GM12878 (cell line): ENCODE data around the gene PIAS1. TPM values are rescaled to one million over a fixed set of nuclear protein-coding genes. Genes with fewer than 3 reads are reported as not detected.

Experiments used
- ATAC-seq: fragments of 200-7000 bp; cut with Tn5 transposase; 3 replicates; pipeline ENCODE4 v1.9.1; 2020; ENCODE audit warnings: mild to moderate bottlenecking, moderate library complexity
- BruUV-seq: library from RNA; stranded (reverse); fragments of 400-500 nt; replicated peaks from 2 replicates; lab custom pipeline; 2021; lab: Mats Ljungman, UMichigan
- CTCF ChIA-PET: fragments of 300-600 bp; sonication (Branson Sonifier 250); formaldehyde crosslinking; extraction: SDS; loops from one replicate; lab custom pipeline; 2021; ENCODE audit warnings: inconsistent platforms; lab: Yijun Ruan, JAX
- POLR2A ChIA-PET: fragments of 350-600 bp; formaldehyde crosslinking; extraction: SDS; loops from one replicate; lab custom pipeline; 2021; ENCODE audit warnings: inconsistent platforms; lab: Charles Lee
- RAD21 ChIA-PET: fragments of 300-600 bp; sonication (Branson Sonifier 250); formaldehyde crosslinking; loops from one replicate; lab custom pipeline; 2023; ENCODE audit warnings: antibody characterized with exemption; ENCODE audit not compliant: unreplicated experiment; lab: Charles Lee
- SMC1A ChIA-PET: fragments of 300-600 bp; sonication (Branson Sonifier 250); formaldehyde crosslinking; loops from one replicate; lab custom pipeline; 2023; ENCODE audit not compliant: unreplicated experiment, uncharacterized antibody; lab: Charles Lee
- DNase-seq: peaks from one replicate; pipeline ENCODE4 v3.0.0-alpha.2; 2011; ENCODE audit warnings: low read depth, low spot score
- FAIRE-seq: peaks from 3 replicates; lab custom pipeline; 2011; peaks lifted over from hg19 to GRCh38; lab: Jason Lieb, UNC
- H2AFZ ChIP-seq: 2 replicates; pipeline ENCODE4 v1.6.0; 2011; ENCODE audit warnings: low read depth, low read length, control low read depth; ENCODE audit not compliant: control insufficient read depth
- H3K27ac ChIP-seq: 2 replicates; pipeline ENCODE4 v1.5.1; 2011; ENCODE audit warnings: control low read depth; ENCODE audit not compliant: control insufficient read depth, insufficient read depth
- H3K27me3 ChIP-seq, 2 experiments: replicated peaks in 1 of 2; 2 replicates each; pipeline versions ENCODE4 v1.6.0 to v1.6.1; 2011; ENCODE audit warnings: low read length in 1 of 2; ENCODE audit not compliant: control insufficient read depth in 2 of 2, insufficient read depth in 2 of 2
- H3K36me3 ChIP-seq, 2 experiments: 2 replicates each; pipeline ENCODE4 v1.5.1; 2011; ENCODE audit warnings: low read length in 1 of 2; ENCODE audit not compliant: control insufficient read depth in 2 of 2, insufficient read depth in 2 of 2
- H3K4me1 ChIP-seq: 2 replicates; pipeline ENCODE4 v1.6.1; 2011; ENCODE audit warnings: mild to moderate bottlenecking, low read length, moderate library complexity, mixed read lengths; ENCODE audit not compliant: control insufficient read depth, insufficient read depth
- H3K4me2 ChIP-seq: 2 replicates; pipeline ENCODE4 v1.6.0; 2011; ENCODE audit warnings: control low read depth; ENCODE audit not compliant: control insufficient read depth, insufficient read depth
- H3K4me3 ChIP-seq: fragments of 200-600 bp; sonication (generic); 2 replicates; pipeline ENCODE4 v1.5.1; 2016
- H3K79me2 ChIP-seq: 2 replicates; pipeline ENCODE4 v1.6.0; 2011; ENCODE audit warnings: low read length; ENCODE audit not compliant: control insufficient read depth, insufficient read depth
- H3K9ac ChIP-seq: 2 replicates; pipeline ENCODE4 v1.8.0; 2011; ENCODE audit warnings: low read length, control low read depth, mixed read lengths; ENCODE audit not compliant: control insufficient read depth, insufficient read depth
- H3K9me3 ChIP-seq: replicated peaks from 3 replicates; pipeline ENCODE4 v1.5.1; 2011; ENCODE audit warnings: mild to moderate bottlenecking, low read length; ENCODE audit not compliant: control insufficient read depth, insufficient read depth
- H4K20me1 ChIP-seq: 2 replicates; pipeline ENCODE4 v1.6.0; 2011; ENCODE audit not compliant: control insufficient read depth, insufficient read depth
- BACH1 ChIP-seq: fragments of 450-650 bp; IDR thresholded peaks from 2 replicates; pipeline ENCODE4 v1.6.1; 2017; ENCODE audit warnings: mild to moderate bottlenecking, borderline replicate concordance
- BMI1 ChIP-seq: fragments of 450-650 bp; IDR thresholded peaks from 2 replicates; pipeline ENCODE4 v1.6.1; 2016; ENCODE audit warnings: mild to moderate bottlenecking, moderate library complexity, borderline replicate concordance
- CBFB ChIP-seq: IDR thresholded peaks from 2 replicates; pipeline ENCODE4 v1.6.1; 2016; ENCODE audit warnings: antibody characterized with exemption, low read depth
- ESRRA ChIP-seq: IDR thresholded peaks from 2 replicates; pipeline ENCODE4 v1.6.1; 2012; ENCODE audit warnings: mild to moderate bottlenecking, low read length, improper control_type of control experiment
- FOS ChIP-seq: IDR thresholded peaks from 3 replicates; pipeline ENCODE4 v1.6.1; 2011; ENCODE audit warnings: borderline replicate concordance; ENCODE audit not compliant: insufficient read length; ENCODE audit errors: extremely low read depth
- JUNB ChIP-seq: IDR thresholded peaks from 2 replicates; pipeline ENCODE4 v1.6.1; 2016; ENCODE audit warnings: antibody characterized with exemption, mild to moderate bottlenecking
- KAT2A ChIP-seq: conservative IDR thresholded peaks from 2 replicates; pipeline ENCODE4 v1.6.1; 2011; ENCODE audit warnings: low read depth, low read length; ENCODE audit not compliant: control insufficient read depth
- MEF2A ChIP-seq: IDR thresholded peaks from 2 replicates; pipeline ENCODE4 v1.6.1; 2011; ENCODE audit warnings: low read depth, mild to moderate bottlenecking, low read length, moderate library complexity; ENCODE audit not compliant: insufficient read depth
- MEF2B ChIP-seq: fragments of 450-650 bp; IDR thresholded peaks from 2 replicates; pipeline ENCODE4 v1.6.1; 2018; ENCODE audit warnings: mild to moderate bottlenecking, moderate library complexity; ENCODE audit not compliant: partially characterized antibody, poor library complexity, severe bottlenecking
- MYB ChIP-seq: fragments of 150-350 bp; IDR thresholded peaks from 2 replicates; pipeline ENCODE4 v1.6.1; 2014; ENCODE audit warnings: mild to moderate bottlenecking, low read depth, low read length, borderline replicate concordance
- PAX5 ChIP-seq: IDR thresholded peaks from 2 replicates; pipeline ENCODE4 v1.6.1; 2011; ENCODE audit warnings: low read depth, low read length, borderline replicate concordance
- PAX8 ChIP-seq: fragments of 450-650 bp; IDR thresholded peaks from 2 replicates; pipeline ENCODE4 v1.6.1; 2017; ENCODE audit warnings: mild to moderate bottlenecking, moderate library complexity
- RAD51 ChIP-seq: fragments of 450-650 bp; IDR thresholded peaks from 2 replicates; pipeline ENCODE4 v1.6.1; 2016; ENCODE audit warnings: moderate library complexity, mild to moderate bottlenecking, inconsistent platforms
- RBBP5 ChIP-seq: fragments of 200-600 bp; sonication (generic); conservative IDR thresholded peaks from 2 replicates; pipeline ENCODE4 v1.6.1; 2016
- RELB ChIP-seq: fragments of 450-650 bp; IDR thresholded peaks from 2 replicates; pipeline ENCODE4 v1.6.1; 2017; ENCODE audit warnings: low read depth, mild to moderate bottlenecking, moderate library complexity
- SMAD5 ChIP-seq: IDR thresholded peaks from 2 replicates; pipeline ENCODE4 v1.6.1; 2016; ENCODE audit warnings: antibody characterized with exemption, low read depth
- WGBS: methylation state at CpG from one replicate; pipeline ENCODE4 v1.1.6; 2016; ENCODE audit warnings: low lambda C conversion rate; ENCODE audit not compliant: insufficient replicate concordance, insufficient coverage; ENCODE audit errors: missing lambda C conversion rate; 5-methylcytosine and 5-hydroxymethylcytosine counted together
- in situ Hi-C: fragments of 300-500 bp; cut with MboI; formaldehyde crosslinking; loops from 9 replicates; pipeline ENCODE4 v1.14.3; 2018; ENCODE audit warnings: mixed read lengths
- intact Hi-C: fragments of 100-400 bp; cut with micrococcal nuclease; formaldehyde crosslinking; loops from one replicate; pipeline ENCODE4 v1.14.2; 2022; ENCODE audit not compliant: unreplicated experiment
- polyA plus RNA-seq, 11 experiments: library from polyadenylated mRNA; depleted of rRNA in 4 of 11; unstranded in 6 of 11; stranded (reverse) in 5 of 11; fragments of >200 nt; fragmentation: Nextera tagmentation in 4 of 11; fragmentation: Illumina TruSeq in 1 of 11; extraction: Ambion mirVana in 4 of 11; extraction: Trizol in 1 of 11; gene quantifications; 1 replicate in 1 of 11; 2 replicates in 10 of 11; pipeline versions ENCODE4 v1.2.1 to v1.2.3, GENCODE V29; 2011 to 2016; ENCODE audit warnings: inconsistent platforms in 2 of 11, missing spikeins in 2 of 11, low read depth in 1 of 11
- total RNA-seq, 4 experiments: library from RNA; depleted of rRNA in 3 of 4; stranded (reverse); fragments of >200 nt in 3 of 4; fragmentation: Illumina TruSeq in 1 of 4; extraction: Trizol in 1 of 4; gene quantifications; 2 replicates each; pipeline versions ENCODE4 v1.2.1 to v1.2.3, GENCODE V29; 2013 to 2021
- TF ChIP-seq, protein P1 (sequence below): IDR thresholded peaks from 2 replicates; pipeline ENCODE4 v1.6.1; 2011; ENCODE audit warnings: low read depth, low read length, improper control_type of control experiment, borderline replicate concordance
- TF ChIP-seq, protein P2 (sequence below): IDR thresholded peaks from 2 replicates; pipeline ENCODE4 v1.6.1; 2012; ENCODE audit warnings: low read length, inconsistent platforms

PIAS1 gene
- total and polyA plus RNA-seq, 10 of the 15 experiments (the other 5 are each of a cell fraction or from before 2014, with no cell fraction given): 20.2 to 96.3 (median 37.0) TPM

DNA sequence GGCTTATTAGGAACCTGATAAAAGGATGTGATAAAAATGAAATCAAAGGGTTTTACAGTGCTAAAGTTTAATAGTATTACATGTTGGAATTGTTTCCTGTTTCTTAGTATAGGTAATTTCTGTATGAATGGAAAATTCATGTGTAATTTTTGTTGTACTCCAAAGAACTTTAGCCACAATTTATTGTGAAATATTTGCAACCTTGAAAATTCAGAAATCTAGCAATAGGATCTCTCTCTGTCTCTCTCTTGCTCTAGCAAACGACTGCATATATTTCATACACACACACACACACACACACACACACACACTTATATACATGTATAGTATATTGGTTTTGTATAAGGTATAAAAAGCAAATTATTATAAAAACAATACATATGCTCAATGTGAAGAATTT is 59.6 kb downstream of the PIAS1 start (continued):
- TF ChIP-seq BACH1 (no peak), RBBP5 (no peak), ESRRA (no peak), CBFB (no peak)
- TF ChIP-seq, protein P1, sequence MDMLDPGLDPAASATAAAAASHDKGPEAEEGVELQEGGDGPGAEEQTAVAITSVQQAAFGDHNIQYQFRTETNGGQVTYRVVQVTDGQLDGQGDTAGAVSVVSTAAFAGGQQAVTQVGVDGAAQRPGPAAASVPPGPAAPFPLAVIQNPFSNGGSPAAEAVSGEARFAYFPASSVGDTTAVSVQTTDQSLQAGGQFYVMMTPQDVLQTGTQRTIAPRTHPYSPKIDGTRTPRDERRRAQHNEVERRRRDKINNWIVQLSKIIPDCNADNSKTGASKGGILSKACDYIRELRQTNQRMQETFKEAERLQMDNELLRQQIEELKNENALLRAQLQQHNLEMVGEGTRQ: no peak

GRCh38 chr15:68114356-68114755 is 60.2 kb downstream of the PIAS1 start:
- peak overlapping the region; percentile 24; the same call in 1 of the 2 replicates for H3K27ac ChIP-seq
- no peak for FAIRE-seq
- in situ Hi-C loops: no loop called here
- no peak for TF ChIP-seq SMAD5
- no peak for TF ChIP-seq BMI1
- no peak for TF ChIP-seq FOS
- TF ChIP-seq, protein P2, sequence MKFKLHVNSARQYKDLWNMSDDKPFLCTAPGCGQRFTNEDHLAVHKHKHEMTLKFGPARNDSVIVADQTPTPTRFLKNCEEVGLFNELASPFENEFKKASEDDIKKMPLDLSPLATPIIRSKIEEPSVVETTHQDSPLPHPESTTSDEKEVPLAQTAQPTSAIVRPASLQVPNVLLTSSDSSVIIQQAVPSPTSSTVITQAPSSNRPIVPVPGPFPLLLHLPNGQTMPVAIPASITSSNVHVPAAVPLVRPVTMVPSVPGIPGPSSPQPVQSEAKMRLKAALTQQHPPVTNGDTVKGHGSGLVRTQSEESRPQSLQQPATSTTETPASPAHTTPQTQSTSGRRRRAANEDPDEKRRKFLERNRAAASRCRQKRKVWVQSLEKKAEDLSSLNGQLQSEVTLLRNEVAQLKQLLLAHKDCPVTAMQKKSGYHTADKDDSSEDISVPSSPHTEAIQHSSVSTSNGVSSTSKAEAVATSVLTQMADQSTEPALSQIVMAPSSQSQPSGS: 0 out of 2 replicates have a peak, but pooled peaks have one; percentile 16
- peak; percentile 23 for TF ChIP-seq JUNB
- no peak for TF ChIP-seq PAX8
- TF ChIP-seq PAX5: no peak
- TF ChIP-seq RAD51: no peak
- peak; percentile 16; the same call in 1 of the 2 replicates for TF ChIP-seq RELB
- TF ChIP-seq MEF2B: peak; percentile 49
- no peak for TF ChIP-seq KAT2A
- TF ChIP-seq MYB: no peak
- peak; percentile 87 for TF ChIP-seq MEF2A

More at GRCh38 chr15:68114356-68114755, 60.2 kb downstream of the PIAS1 start:
- intact Hi-C loops: no loop called here
- H3K9me3 ChIP-seq: peaks cover 4% of the 10 kb centered on the region
- H4K20me1 ChIP-seq: no peaks in the 10 kb centered on the region; the same call in 1 of the 2 replicates
- ChIA-PET CTCF (interaction anchor here (1.1 to 2.2 kb wide), 5 partner anchors 13 to 251 kb away, joined by 3 to 7 read pairs (median 4); no protein-coding TSS in a partner anchor), POLR2A (interaction anchor here (1.0 kb wide), 1 partner anchor 49 kb away, joined by 6 read pairs; no protein-coding TSS in a partner anchor), SMC1A (interaction anchor here (0.7 to 3.5 kb wide), 12 partner anchors 12 to 273 kb away, joined by 3 to 14 read pairs (median 4); no protein-coding TSS in a partner anchor), RAD21 (interaction anchor here (0.9 to 3.2 kb wide), 8 partner anchors 10 to 253 kb away, joined by 3 to 12 read pairs (median 4); partner anchors contain the start of gene PIAS1)
- ATAC-seq (peak; percentile 70), DNase-seq (no peak)
- H2AFZ ChIP-seq: no peak overlapping the region
- H3K79me2 ChIP-seq: peaks cover 93% of the 10 kb centered on the region
- no TSS peak for BruUV-seq
- no peak overlapping the region for H3K9ac ChIP-seq
- H3K4me3 ChIP-seq: peak overlapping the region; percentile 47; the same call in 1 of the 2 replicates
- H3K36me3 ChIP-seq: no peaks in the 10 kb centered on the region; a peak in 2 of 4 replicates
- H3K4me2 ChIP-seq: peak overlapping the region; percentile 67
- 9% methylated on average over 1 of the region's 1 CpG for WGBS
- peaks cover 17% of the 10 kb centered on the region for H3K4me1 ChIP-seq
- no peaks in the 10 kb centered on the region for H3K27me3 ChIP-seq
